Central memory CD4-positive, alpha-beta T cell (primary cell): ENCODE measurements around the gene G3BP1.
"Not testable (repeated sequence)": the region's sequence is repeated elsewhere in the genome, so short reads cannot be mapped to it uniquely, and the experiment has no call there.

Experiments used
- DNase-seq: peaks from one replicate; pipeline ENCODE4 v3.0.0; 2022

G3BP1 gene

DNA sequence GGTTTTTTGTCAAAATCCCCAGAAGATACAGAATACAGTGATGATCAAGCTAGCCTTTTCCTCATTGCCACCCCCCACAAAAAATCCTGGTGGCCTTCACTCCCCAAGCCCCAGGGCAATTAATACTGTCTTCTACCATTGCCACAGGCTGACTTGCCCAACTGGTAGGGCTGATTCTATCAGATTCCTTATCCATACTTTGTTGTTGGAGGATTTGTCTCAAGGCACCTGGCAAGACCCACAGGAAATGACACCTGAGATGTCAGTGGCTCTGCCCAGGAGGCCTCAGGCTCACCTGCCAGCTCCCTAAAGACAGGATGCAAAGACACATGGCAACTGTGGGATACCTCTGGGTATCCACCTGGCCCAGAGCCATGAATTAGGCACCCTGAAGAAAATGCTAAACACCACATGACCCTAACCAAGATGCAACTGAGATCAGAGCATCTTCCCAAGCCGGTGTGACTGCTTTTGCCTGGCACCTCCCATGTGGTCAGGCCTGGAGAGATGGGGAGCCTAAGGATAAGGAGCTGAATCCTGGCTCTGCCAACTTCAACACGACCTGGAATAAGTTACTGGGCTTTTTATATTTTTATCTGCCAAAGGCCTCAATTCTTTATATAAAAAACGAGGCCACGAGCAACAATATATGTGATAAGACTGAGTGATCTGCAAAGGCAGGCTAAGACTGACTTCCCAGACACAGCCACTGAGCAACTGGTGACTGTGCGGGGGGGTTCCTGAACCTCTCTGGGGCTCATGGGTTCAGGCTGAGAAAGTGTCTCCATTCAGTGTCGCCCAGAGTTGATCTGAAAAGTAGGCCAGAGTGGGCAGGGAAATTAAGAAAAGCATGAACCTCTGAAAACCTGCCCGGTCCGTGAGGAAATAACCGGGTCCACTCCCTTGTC, 14.3 kb upstream of the G3BP1 start:
- DNase-seq = no peak

DNA sequence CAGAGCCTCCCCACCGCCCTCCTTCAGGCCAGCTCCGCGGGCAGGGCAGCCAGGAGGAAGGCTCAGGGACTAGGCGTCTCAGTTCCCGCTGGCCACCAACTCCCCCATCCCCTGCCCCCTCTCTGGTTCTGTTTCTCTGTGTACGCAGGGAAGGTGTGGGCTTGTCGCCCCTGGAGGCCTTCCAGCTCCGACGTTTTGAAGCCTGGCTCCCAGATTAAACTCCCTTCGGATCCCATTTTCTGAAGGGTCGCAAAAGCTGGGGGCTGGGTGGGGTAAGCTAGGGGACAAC, 13.7 kb upstream of the G3BP1 start:
- no peak for DNase-seq

DNA sequence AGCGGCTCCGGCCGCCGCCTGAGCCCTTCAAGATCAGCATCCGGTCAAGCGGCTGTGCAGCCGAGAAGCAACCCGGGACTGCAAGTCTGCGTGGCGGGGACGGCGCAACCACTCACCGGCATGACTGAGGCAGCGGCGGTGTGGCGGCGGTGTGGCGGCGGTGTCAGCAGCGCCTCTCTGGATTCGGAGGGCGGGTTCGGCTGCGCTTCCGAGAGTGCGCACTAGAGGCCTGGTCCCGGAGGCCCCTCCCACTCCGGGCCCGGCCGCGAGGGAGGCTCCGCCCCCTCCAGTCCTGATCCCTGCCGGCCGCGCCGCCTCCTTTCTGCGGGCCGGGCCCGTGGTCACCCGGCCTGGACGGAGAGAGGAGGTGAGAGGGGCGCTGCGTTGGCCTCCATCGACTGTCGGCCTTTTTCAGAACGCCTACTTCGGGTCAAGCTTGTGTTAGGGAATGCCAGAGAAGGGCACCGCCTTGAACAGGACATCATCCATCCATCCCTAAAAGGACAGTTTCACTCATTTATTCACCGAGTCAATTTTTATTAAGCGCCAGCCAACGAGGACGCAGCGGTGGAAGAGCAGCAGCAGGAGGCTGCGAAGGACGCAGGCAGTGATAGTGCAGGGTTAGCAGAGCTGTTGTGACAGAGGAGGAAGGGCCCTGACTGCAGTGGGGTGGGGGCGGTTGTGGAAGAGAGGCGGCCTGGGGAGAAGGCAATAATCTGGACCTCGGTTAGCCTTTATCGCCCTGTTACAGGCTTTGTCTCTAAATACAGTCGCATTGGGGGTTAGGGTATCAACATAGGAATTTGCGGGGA, 13.1 kb upstream of the G3BP1 start, which contains the start of gene ATOX1:
Gene ATOX1 (minus strand): TSS at position 202 of the 812 bp plus-strand sequence. CDS start 80 bp downstream, at position 122.
- DNase-seq = peak; percentile 88

DNA sequence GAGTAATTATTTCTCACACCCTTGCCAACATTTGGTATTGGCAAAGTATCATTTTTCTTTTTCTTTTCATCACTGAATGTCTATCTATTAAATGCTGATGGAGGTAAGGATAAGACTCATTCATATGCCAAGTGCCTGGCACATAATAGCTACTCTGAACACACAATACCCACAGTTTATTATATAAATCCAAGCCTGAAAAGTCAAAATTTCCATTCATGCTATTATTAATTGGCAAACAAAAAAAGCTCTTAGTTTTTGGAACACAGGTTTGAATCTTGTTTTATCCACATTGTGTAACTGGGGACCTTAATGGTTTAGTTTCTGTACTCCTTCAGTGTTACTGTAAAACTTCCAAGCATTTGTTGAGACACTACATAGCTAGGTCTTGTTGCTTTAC, 7.0 kb upstream of the G3BP1 start:
- no peak for DNase-seq

DNA sequence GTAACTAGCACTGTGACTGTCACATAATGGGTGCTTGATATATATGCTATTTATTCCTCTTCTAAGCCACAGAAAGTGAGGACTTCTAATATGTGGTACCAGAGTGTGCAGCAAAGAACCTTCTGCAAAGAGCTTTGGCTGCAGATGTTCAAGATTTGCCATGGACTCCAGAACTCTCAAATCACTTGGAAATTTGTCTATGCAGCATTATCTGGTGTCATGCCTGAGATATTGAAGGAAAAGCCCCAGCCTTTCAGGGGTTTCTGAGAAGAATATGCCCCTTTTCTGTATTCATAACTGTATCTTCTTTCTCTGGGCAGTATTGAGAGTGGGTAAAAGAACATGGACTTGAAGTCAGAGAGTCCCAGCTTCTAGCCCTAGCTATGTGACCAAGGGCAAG, 4.8 kb upstream of the G3BP1 start:
- DNase-seq = no peak

DNA sequence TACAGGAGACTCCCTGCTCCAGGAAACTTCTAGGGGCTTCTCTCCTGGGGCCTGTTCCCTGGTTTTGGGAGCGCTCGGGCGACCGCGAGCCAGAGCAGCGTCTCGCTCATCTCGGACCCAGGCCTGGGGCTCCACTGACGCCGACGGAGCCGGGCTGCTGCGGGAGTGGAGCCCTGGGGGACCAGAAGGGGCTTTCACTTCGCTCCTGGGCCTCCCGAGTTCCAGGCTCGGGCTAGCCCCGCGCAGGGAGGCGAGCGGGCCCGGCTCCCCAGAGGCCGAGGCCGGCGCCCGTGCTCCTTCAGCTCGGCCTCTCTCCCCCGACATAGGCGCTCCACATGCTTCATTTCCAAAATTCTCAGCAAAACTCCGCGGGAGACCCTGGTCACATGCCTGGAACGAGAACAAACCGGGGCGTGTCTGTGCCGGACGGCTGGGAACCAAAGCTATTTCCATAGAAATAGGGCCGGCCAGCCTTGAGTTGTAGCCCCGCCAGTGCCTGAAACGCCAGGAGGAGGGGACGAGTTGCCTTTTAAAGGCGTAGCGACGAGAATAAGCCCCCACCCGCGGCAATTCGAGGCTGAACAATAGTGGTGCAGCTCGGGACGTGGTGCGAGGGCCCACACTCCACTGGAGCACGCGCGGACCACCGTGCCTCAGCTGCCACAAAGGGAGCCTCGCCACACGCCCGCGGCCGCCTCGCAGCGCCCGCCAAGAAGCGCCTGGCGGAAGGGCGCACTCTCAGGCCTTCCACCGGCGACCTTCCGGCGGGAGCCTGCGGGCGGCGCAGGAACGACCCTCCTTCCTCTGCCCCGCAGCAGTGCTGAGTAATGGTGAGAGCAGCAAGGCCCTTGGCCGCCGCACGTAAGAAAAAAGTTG, 1.1 kb upstream of the G3BP1 start:
- DNase-seq = peak; percentile 4

DNA sequence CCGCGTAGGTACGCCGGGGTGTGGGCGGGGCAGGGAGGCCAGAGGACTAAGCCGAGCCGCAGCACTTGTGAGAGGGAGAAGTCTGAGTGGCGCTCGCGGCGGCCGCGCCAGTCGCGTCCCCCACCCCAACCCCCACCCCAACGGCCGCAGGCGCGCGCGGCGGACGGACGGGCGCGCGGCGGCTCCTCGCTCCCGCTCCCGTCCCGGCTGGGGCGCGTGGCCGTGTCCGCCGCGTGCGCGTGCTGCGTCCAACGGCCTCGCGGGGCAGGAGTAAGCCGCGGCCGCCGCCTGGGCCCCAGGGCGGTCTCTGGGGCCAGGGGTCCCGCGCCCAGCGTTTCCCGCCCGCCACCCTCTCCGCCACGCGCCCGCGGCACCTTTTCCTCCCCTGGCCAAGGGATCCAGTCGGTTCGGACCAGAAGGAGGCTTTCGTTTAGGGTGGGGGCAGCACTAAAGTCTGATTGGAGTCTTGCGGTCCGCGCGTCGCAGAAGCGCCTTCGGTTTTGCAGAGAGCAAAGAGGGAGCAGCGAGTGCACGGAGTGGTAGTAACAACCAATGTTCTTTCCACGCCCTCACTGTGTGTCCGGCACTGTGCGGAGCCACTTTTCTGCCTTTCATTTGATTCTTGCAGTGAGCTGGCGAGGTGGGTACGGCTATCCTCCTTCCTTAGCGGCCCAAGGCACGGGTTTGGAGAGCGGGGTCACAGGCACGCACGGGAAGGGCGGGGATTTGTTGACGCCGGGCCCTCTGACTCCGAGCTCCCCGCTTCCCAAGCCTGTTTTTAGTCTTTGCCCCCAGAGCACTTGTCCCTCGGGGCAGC, 483 bp downstream of the G3BP1 start:
- DNase-seq = no peak

DNA sequence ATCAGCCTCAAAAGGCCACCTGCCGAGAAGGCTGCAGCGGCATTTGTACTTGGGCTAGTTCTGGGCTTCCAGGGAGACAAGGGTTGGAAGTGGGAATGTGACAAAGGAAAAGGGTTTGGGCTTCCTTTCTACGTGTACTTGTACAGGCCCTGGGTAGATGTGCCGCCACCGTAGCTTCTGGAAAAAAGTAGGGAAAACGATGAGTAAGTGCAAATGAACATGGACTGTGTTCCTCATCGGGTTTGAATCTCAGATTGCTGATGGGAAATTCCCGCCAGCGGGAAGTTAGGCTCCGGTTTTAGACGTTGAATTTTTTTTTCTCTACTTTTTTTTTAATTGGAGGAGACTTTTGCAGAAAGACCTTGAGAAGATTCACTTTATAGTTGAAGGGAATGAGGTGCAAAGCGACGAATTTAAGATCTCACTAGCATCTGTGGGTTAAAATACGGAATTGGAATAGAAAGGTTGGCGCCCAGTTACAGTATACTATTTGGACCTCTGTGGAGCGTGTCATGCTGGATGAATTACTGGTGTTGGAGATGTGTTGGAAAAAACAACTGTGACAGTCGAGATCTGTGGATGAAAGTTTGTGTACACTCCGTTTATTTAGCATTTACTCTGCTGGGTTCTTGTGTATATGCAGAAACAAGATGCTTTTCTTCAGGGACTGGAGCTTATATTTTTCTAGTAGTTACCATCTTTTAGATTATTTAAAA, 1.2 kb downstream of the G3BP1 start:
- no peak for DNase-seq

DNA sequence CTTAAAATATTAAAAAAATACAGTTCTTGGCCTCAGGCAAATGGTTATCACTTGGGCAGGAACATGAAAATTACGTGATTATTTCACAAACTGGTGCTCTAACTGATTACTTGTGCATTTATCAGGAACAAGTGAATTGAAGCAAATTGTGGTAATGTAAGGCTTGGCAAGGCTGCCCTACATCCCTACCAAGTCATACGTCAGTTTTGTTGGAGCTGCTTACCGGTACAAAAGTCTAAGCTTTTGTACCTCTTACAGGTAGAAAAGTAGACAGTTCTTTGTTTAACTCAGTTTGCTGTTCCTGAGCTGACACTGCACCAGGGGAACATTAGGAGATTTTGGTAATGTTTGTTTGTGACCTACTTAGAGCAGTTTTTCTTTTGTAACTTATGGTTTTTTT, 2.2 kb downstream of the G3BP1 start:
- peak; percentile 13 for DNase-seq

DNA sequence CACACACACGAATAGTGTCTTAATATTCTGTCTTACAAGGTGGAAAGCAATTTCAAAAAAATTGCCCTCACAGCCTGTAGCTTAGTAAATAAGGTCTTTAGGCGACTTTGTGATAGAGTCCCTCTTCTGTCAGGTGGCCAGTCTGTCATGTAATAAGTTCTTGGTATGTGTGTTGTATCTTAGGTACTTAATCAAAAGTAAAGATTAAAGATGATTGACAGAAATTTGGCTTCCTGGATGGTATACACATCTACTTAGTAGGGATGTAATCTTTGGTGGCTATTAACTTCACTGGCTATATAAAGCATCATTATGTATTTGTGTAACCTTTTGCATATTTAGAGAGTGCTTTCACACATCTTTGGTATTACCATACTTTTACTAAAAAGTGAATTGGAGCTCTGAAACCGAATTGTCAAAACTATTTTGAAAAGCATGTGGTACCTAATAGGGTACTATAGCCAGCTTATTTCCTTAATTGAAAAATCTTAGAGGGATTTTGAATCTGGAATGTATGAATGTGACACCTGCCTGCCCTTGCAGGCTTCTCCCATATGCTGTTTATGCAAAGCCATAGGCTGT, 3.4 kb downstream of the G3BP1 start:
- DNase-seq = no peak

DNA sequence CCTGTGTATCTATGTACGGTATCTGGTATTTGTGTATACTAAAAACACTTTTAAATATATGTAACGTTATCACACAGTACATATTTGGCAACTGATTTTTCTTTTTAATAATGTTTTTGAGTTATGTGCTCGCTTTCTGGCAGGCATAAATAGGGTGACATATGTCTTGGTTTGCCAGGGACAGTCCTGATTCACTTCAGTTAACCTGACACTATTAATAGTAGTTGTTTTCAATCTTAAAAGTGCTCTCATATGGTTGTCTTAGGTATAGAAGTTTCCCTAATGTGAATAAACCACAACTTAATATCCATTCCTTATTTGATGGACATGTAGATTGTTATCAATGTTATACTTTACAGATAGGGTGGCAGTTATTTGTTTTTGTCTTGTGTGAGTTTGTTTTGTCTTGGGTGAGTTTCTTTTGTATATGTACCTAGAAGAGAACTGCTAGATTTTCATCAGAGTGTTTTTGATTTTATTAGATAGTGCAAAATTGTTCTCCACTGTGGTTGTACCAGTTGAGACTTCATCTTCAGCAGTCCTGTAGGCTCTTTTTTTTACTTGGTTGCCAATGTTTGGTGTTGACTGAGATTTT, 7.9 kb downstream of the G3BP1 start:
- no peak for DNase-seq

DNA sequence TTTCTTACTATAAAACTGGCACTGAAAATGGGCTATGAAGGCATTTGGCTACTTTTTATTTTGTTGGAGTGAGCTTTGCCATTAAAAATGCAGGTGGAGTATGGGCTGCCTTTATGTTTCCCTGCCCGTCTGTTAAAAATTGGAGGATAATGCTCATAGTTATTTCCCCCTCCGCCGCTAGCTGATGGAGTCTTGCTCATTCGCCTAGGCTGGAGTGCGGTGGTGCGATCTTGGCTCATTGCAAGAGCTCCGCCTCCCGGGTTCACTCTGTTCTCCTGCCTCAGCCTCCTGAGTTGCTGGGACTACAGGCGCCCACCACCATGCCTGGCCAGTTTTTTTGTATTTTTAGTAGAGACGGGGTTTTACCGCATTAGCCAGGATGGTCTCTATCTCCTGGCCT, 8.6 kb downstream of the G3BP1 start:
- no peak for DNase-seq

DNA sequence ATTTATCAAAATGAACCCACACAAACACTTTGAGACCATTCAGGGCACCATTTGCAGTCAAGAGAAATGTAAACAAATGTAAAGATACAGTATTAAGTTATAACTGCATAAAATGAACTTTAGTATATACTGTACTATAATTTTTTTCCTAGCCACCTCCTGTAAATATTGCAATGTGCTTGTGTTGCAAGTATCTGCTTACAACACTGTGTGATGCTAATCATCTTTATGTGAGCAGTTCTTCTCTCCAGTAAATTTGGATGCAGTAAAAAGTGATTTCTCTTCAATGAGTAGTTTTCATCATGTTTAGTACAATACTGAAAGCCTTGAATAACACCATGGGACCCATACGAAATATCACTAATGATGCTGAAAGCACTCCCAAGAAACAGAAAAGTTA, 9.4 kb downstream of the G3BP1 start:
- DNase-seq = no peak

DNA sequence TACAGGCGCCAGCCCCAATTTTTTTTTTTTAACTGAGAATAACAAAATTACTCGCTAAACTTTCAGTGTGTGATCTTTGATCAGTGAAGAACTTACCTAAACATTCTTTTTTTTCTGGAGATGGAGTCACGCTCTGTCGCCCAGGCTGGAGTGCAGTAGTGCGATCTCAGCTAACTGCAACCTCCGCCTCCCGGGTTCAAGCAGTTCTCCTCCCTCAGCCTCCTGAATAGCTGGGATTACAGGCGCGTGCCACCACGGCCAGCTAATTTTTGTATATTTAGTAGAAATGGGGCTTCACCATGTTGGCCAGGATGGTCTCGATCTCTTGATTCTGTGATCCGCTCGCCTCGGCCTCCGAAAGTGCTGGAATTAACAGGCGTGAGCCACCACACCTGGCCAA, 11.9 kb downstream of the G3BP1 start:
- DNase-seq = not testable (repeated sequence)

DNA sequence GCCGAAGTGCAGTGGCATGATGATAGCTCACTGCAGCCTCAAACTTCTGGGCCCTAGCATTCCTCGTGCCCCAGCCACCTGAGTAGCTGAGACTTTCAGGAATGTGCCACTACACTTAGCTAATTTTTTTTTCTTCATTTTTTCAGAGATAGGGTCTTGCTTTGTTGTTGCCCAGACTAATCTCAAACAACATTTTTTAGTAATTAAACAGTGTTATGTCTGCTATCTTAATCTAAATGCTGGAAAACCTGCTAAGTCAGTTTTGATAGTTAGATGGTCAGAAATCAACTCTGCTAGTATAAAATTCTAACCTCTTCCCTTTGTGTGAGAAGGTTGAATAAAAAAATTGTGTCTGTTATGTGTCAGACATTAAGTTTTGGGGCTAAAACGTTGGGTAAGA, 12.4 kb downstream of the G3BP1 start:
- DNase-seq = no peak

DNA sequence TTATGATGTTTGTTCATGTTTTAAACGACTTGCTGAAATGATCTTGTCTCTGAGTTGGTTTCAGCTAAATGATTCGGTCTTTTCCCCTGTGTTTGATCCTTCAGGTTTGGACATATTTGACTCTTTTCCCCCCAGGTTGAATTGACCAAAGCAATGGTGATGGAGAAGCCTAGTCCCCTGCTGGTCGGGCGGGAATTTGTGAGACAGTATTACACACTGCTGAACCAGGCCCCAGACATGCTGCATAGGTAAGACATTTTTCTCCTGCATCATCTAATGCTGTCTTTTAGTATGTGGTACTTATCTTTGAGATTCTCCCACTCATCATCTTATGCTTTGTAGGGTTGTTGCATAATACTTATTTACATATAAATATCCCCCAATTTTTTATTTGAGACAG, 14.7 kb downstream of the G3BP1 start:
- DNase-seq = no peak

DNA sequence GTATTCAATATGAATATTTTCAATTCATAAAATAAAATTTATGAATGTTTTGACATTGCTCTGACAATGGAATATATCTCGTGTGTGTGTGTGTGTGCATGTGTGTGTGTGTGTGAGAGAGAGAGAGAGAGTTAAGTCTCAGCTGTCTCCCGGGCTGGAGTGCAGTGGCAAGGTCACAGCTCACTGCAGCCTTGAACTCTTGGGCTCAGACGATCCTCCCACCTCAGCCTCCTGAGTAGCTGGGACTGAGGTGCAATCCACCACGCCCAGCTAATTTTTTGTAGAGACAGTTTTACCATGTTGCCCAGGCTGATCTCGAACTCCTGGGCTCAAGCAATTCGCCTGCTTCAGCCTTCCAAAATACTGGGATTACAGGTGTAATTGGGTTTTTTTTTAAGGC, 16.1 kb downstream of the G3BP1 start:
- DNase-seq = no peak

DNA sequence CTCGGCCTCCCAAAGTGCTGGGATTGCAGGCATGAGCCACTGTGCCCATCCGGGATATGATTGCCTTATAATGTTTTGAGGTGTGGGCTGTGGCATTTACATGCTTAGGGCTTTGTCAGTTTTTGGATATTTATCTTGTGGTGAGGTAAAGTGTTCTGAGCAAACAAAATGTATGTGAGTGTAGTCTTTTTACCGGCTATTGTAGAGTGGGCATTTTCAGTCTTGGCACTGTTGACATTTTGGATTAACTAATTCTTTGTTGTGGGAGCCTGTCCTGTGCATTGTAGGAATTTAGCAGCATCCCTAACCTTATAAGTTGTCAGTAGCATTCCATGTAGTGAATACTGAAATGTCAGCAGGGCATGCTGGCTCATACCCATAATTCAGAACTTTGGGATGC, 21.6 kb downstream of the G3BP1 start:
- no peak for DNase-seq

DNA sequence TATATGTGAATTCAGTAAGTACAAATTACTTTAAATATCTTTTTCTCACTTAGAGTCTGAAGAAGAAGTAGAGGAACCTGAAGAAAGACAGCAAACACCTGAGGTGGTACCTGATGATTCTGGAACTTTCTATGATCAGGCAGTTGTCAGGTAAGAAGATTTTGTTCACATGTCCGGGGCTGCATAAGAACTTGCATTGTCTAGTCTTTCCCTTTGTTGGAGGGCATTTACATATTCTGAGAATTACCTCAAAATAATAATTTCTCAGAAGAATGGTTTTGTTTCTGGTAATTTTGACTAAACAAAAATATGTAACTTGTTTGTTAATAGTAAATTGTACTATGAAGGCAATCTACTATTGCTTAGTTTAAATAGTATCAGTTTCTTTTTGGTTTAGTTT, 23.7 kb downstream of the G3BP1 start:
- no peak for DNase-seq

DNA sequence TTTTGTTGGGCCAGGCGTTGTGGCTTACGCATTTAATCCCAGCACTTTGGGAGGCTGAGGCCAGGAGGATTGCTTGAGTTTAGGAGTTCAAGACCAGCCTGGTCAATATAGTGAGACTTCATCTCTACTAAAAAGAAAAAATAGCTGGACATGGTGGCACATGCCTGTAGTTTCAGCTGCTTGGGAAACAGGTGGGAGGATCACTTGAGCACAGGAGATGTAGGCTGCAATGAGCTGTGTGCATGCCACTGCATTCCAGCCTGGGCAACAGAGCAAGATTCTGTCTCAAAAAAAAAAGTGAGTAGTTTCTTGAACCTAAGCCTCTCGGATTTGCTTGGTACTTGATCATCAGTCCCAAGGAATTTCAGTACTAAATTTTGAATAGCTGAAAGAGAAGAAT, 26.9 kb downstream of the G3BP1 start:
- no peak for DNase-seq

DNA sequence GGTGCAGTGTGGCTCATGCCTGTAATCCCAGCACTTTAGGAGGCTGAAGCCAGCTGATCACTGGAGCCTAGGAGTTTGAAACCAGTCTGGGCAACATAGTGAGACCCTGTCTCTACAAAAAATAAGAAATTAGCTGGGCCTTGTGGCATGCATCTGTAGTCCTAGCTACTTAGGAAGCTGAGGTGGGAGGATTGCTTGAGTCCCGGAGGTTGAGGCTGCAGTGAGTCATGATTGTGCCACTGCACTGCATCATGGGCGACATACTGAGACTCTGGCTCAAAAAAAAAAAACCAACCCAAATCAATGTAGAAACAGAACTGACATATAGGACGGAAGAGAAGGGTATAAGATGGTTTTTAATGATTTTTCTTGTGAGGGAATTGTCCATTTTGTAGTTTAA, 27.7 kb downstream of the G3BP1 start:
- DNase-seq = no peak
